DMS 273 treated with DMSO at 0.1 percent for 48 hours (cell line): Measurements from ENCODE around the gene FRYL.
"Not testable (repeated sequence)": the region's sequence is repeated elsewhere in the genome, so short reads cannot be mapped to it uniquely, and the experiment has no call there.

Experiments used
- DNase-seq: peaks from one replicate; lab custom pipeline; 2025; lab: John Stamatoyannopoulos, UW

Gene FRYL

GRCh38 chr4:48779998-48780864 is at the start of gene FRYL:
Gene FRYL, minus strand, starts transcription at chr4:48780279. Its CDS starts 145,869 bp downstream, at chr4:48634410.
- peak; percentile 98 for DNase-seq

DNA sequence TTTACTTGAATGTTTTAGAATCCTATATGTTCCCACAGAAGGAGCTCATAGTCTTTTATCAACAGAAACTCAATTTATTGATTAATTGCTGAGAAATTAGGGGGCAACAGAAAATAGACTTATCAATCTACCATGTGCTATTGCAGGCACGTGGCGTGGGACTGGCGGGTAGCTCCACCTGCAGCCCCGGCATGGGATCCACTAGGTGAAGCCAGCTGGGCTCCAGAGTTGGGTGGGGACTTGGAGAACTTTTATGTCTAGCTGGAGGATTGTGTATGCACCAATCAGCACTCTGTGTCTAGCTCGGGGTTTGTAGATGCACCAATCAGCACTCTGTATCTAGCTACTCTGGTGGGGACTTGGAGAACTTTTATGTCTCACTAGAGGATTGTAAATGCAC is 47.5 kb upstream of the FRYL start:
- no peak for DNase-seq

- DNase-seq = not testable (repeated sequence)
Observed at GRCh38 chr4:48821431-48821830, 41.4 kb upstream of the FRYL start.

GRCh38 chr4:48816971-48817370 is 36.9 kb upstream of the FRYL start:
- no peak for DNase-seq

DNA sequence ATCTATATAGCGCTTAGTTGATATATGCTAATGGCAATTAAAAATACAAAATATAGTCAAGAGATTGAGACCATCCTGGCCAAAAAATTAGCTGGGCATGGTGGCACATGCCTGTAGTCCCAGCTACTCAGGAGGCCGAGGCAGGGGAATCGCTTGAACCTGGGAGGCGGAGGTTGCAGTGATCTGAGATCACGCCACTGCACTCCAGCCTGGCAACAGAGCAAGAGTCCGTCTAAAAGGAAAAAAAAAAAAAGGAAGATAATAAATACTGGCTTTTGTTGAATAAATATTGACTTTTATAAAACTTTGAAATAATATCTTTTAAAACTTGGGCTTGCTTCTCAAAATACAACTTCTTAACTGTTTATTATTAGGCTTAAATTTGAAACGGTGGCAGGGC is 36.2 kb upstream of the FRYL start:
- DNase-seq = not testable (repeated sequence)

DNA sequence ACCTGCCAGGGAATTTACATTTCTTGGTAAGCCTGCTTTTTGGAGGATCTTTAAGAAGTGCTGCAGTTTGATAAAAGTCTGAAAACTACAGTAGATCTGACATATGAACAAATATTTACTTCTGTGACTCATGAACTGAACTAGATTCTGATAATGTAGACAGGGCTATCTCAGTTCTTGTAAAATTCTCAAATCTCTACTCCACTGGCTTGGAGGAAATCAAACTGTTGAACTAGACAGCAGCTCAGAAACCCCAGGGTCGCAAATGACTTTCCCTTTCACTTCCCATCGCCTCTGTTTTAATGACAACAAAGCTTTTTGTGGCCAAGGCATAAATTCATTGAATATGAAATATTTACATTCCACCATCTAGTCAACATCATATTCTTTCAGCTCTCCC is 35.4 kb upstream of the FRYL start:
- DNase-seq = no peak

- DNase-seq = peak; percentile 91
Observed at GRCh38 chr4:48813964-48814363, 33.9 kb upstream of the FRYL start.

GRCh38 chr4:48812866-48813265 is 32.8 kb upstream of the FRYL start:
- no peak for DNase-seq

- no peak for DNase-seq
Observed at GRCh38 chr4:48804584-48805301, 24.7 kb upstream of the FRYL start.

- DNase-seq = no peak
Observed at GRCh38 chr4:48801016-48801715, 21.1 kb upstream of the FRYL start.

GRCh38 chr4:48800155-48800554 is 20.1 kb upstream of the FRYL start:
- not testable (repeated sequence) for DNase-seq

- no peak for DNase-seq
Observed at GRCh38 chr4:48799157-48799556, 19.1 kb upstream of the FRYL start.

DNA sequence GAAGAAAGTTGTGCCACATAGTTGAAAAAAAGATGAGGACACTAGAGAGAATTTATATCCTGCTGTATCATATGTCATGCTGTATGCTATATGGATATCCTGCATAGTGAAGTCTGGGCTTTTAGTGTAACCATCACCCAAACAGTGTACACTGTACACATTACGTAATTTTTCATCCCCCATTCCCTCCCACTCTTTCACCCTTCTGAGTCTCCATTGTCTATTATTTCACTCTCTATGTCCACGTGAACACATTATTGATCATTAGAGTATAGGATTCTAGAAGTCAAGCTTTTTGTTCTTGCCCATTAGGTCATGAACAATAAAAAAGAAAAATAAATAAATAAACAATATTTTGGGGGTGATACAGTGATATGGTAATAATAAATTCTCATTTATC is 18.0 kb upstream of the FRYL start:
- no peak for DNase-seq

- no peak for DNase-seq
Observed at GRCh38 chr4:48796927-48797679, 17.0 kb upstream of the FRYL start.

- DNase-seq = no peak
Observed at GRCh38 chr4:48796191-48796926, 16.3 kb upstream of the FRYL start.

- no peak for DNase-seq
Observed at GRCh38 chr4:48795108-48795507, 15.0 kb upstream of the FRYL start.

- DNase-seq = no peak
Observed at GRCh38 chr4:48792348-48793006, 12.4 kb upstream of the FRYL start.

DNA sequence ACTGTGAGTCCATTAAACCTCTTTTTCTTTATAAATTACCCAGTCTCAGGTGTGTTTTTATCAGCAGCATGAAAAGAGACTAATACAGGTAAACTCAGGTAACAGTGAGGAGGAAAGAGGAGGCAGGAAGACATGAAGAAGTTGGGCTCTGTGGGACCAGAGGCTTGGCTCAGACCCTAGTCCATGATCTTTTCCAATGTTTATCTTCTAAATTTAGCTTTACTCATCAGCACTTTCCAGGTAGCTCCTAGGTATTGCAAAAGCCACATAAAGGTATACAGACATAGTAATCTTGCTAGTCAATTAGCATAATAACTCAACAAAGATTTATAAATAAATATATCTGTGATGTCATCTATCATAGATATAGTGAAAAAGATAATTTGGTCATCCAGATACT is 11.2 kb upstream of the FRYL start:
- no peak for DNase-seq

GRCh38 chr4:48790561-48790960 is 10.5 kb upstream of the FRYL start:
- DNase-seq = no peak

DNA sequence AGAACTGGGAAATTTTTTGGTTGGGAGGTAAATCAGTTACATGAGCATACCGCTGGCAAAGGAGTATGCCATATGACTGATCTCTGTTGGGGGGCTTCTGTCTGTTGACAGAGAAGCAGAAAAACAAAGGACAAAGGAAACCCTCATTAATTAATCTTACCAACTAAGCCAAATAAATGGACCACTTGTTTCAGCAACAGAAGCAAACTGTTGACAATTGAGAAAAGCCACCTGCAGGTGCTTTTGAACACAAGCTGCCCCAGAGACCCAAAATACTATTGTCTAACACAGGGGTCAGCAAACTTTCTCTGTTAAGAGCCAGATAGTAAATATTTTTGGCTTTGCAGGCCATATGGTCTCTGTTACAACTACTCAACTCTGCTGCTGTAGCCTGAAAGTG is 7.0 kb upstream of the FRYL start:
- DNase-seq = no peak

- DNase-seq = no peak
Observed at GRCh38 chr4:48786549-48786948, 6.5 kb upstream of the FRYL start.
